ENCODE results near the gene SSTR3. TPM values are rescaled to one million over a fixed set of nuclear protein-coding genes. Genes with fewer than 3 reads are reported as not detected.

SSTR3 gene
- total and polyA plus RNA-seq, 2 of the 13 experiments (the other 11 are each of a cell fraction or from before 2014, with no cell fraction given) = 0.08 to 0.64 TPM

- no peak for TF ChIP-seq ZBTB49 (CRISPR knock-in tag; IDR thresholded peaks at IDR 0.05; ENCODE audit: borderline replicate concordance)
- peak; percentile 72; the same call in 1 of the 2 replicates for TF ChIP-seq ZNF230 (CRISPR knock-in tag; IDR thresholded peaks at IDR 0.05)
- TF ChIP-seq ZNF660 (CRISPR knock-in tag; IDR thresholded peaks at IDR 0.05; ENCODE audit: borderline replicate concordance, low read depth) = no peak
- TF ChIP-seq, protein P1, sequence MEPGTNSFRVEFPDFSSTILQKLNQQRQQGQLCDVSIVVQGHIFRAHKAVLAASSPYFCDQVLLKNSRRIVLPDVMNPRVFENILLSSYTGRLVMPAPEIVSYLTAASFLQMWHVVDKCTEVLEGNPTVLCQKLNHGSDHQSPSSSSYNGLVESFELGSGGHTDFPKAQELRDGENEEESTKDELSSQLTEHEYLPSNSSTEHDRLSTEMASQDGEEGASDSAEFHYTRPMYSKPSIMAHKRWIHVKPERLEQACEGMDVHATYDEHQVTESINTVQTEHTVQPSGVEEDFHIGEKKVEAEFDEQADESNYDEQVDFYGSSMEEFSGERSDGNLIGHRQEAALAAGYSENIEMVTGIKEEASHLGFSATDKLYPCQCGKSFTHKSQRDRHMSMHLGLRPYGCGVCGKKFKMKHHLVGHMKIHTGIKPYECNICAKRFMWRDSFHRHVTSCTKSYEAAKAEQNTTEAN (CRISPR knock-in tag; conservative IDR thresholded peaks at IDR 0.05) = 0 out of 2 replicates have a peak, but pooled peaks have one; percentile 55
- TF ChIP-seq MAZ (IDR thresholded peaks at IDR 0.05; ENCODE audit: borderline replicate concordance, low read depth, low read length) = no peak
- TF ChIP-seq MAZ (CRISPR knock-in tag; IDR thresholded peaks at IDR 0.05; ENCODE audit: low read depth) = peak; percentile 17; the same call in 1 of the 2 replicates
- TF ChIP-seq ZSCAN29 (CRISPR knock-in tag; conservative IDR thresholded peaks at IDR 0.05) = peak; percentile 42; the same call in 1 of the 2 replicates
- peak; percentile 81 for TF ChIP-seq ZNF318 (CRISPR knock-in tag; IDR thresholded peaks at IDR 0.05)
- TF ChIP-seq ZNF335 (CRISPR knock-in tag; IDR thresholded peaks at IDR 0.05) = peak; percentile 51; the same call in 1 of the 2 replicates
- peak; percentile 78; the same call in 1 of the 2 replicates for TF ChIP-seq ZNF766 (CRISPR knock-in tag; IDR thresholded peaks at IDR 0.05; ENCODE audit: borderline replicate concordance)
- no peak for TF ChIP-seq ZNF468 (CRISPR knock-in tag; IDR thresholded peaks at IDR 0.05)
- TF ChIP-seq IKZF4 (CRISPR knock-in tag; IDR thresholded peaks at IDR 0.05; ENCODE audit: borderline replicate concordance, low read depth, not compliant biosample characterization) = peak; percentile 21
Observed at GRCh38 chr22:37199103-37199759, 13.0 kb downstream of the SSTR3 start (continued).
